Thymus (tissue), 11 donors: Measurements from ENCODE around the gene BTF3. TPM values are rescaled to one million over a fixed set of nuclear protein-coding genes. Genes with fewer than 3 reads are reported as not detected.
"Not testable (repeated sequence)": the region's sequence is repeated elsewhere in the genome, so short reads cannot be mapped to it uniquely, and the experiment has no call there.

Experiments
- DNase-seq, 9 donors: peaks; one replicate each; pipeline ENCODE4 v3.0.0-alpha.2; 2013; ENCODE audit warnings: low spot score in 9 of 9, low read depth in 6 of 9, missing footprints in 1 of 9
- H3K27ac ChIP-seq, 2 donors: one replicate each; pipeline ENCODE4 v1.5.1; 2013; ENCODE audit warnings: control low read depth in 1 of 2, low read depth in 1 of 2, low read length in 1 of 2, mild to moderate bottlenecking in 1 of 2, moderate library complexity in 1 of 2
- H3K27me3 ChIP-seq, 2 donors: one replicate each; pipeline ENCODE4 v1.5.1; 2013; ENCODE audit warnings: low read length in 1 of 2; ENCODE audit not compliant: control insufficient read depth in 2 of 2, insufficient read depth in 1 of 2
- H3K36me3 ChIP-seq, 2 donors: one replicate each; pipeline ENCODE4 v1.5.1; 2013; ENCODE audit warnings: low read length in 1 of 2, mild to moderate bottlenecking in 1 of 2, moderate library complexity in 1 of 2; ENCODE audit not compliant: control insufficient read depth in 2 of 2, insufficient read depth in 2 of 2
- H3K4me1 ChIP-seq, 2 donors: one replicate each; pipeline ENCODE4 v1.5.1; 2013; ENCODE audit warnings: low read length in 2 of 2; ENCODE audit not compliant: control insufficient read depth in 2 of 2, insufficient read depth in 2 of 2
- H3K4me3 ChIP-seq, 2 donors: one replicate each; pipeline ENCODE4 v1.5.1; 2013; ENCODE audit warnings: low read length in 2 of 2, control low read depth in 1 of 2, mild to moderate bottlenecking in 1 of 2
- H3K9me3 ChIP-seq, 2 donors: one replicate each; pipeline ENCODE4 v1.5.1; 2013; ENCODE audit warnings: low read length in 1 of 2, mild to moderate bottlenecking in 1 of 2; ENCODE audit not compliant: control insufficient read depth in 2 of 2, insufficient read depth in 1 of 2
- WGBS: extraction: QIAGEN DNeasy Blood & Tissue Kit; methylation state at CpG from one replicate; pipeline ENCODE4 v1.1.7; 2013; 5-methylcytosine and 5-hydroxymethylcytosine counted together
- polyA plus RNA-seq: library from polyadenylated mRNA; stranded (reverse); fragments of 200-250 nt; gene quantifications from one replicate; pipeline ENCODE4 v1.2.3, GENCODE V29; 2013
- total RNA-seq: library from RNA; stranded (reverse); fragments of 120-200 nt; gene quantifications from one replicate; pipeline ENCODE4 v1.2.4, GENCODE V29; 2013
- donor health status: healthy.

BTF3 gene
- total and polyA plus RNA-seq, 2 donors: 448 to 1,030 TPM

- H3K36me3 ChIP-seq: peaks cover 17 to 51% of the 10 kb centered on the region in 2 donors
Observed at GRCh38 chr5:73501406-73501805, 3.2 kb downstream of the BTF3 start.

GRCh38 chr5:73506459-73506955, 8.3 kb downstream of the BTF3 start:
- Histone ChIP-seq H3K4me3 (no peak overlapping the region), H3K36me3 (peaks cover 15 to 47% of the 10 kb centered on the region in 2 donors), H3K27ac (no peak overlapping the region), H3K27me3 (no peaks in the 10 kb centered on the region), H3K4me1 (no peaks in the 10 kb centered on the region), H3K9me3 (no peaks in the 10 kb centered on the region)
- DNase-seq: no peak
- WGBS: 98% methylated on average over 5 of the region's 5 CpGs

More at GRCh38 chr5:73501406-73501805, 3.2 kb downstream of the BTF3 start:
- H3K27ac ChIP-seq: no peak overlapping the region
- 97% methylated on average over 2 of the region's 2 CpGs for WGBS
- DNase-seq: no peak
- H3K9me3 ChIP-seq: no peaks in the 10 kb centered on the region
- peaks cover 5 to 12% of the 10 kb centered on the region in 2 donors for H3K4me1 ChIP-seq
- no peaks in the 10 kb centered on the region for H3K27me3 ChIP-seq
- no peak overlapping the region for H3K4me3 ChIP-seq

GRCh38 chr5:73507062-73507461, 8.8 kb downstream of the BTF3 start:
- Histone ChIP-seq H3K27me3 (no peaks in the 10 kb centered on the region), H3K36me3 (peaks cover 13 to 44% of the 10 kb centered on the region in 2 donors), H3K4me3 (no peak overlapping the region), H3K9me3 (no peaks in the 10 kb centered on the region), H3K27ac (no peak overlapping the region), H3K4me1 (no peaks in the 10 kb centered on the region)
- no peak for DNase-seq
- 90% methylated on average over 2 of the region's 2 CpGs for WGBS

- H3K4me1 ChIP-seq, H3K27me3 ChIP-seq, DNase-seq, H3K4me3 ChIP-seq, H3K27ac ChIP-seq, H3K9me3 ChIP-seq: not testable (repeated sequence)
- 98% methylated on average over 26 of the region's 26 CpGs for WGBS
- H3K36me3 ChIP-seq: peaks cover 10 to 29% of the 10 kb centered on the region in 2 donors
Observed at GRCh38 chr5:73508521-73508920, 10.3 kb downstream of the BTF3 start.

GRCh38 chr5:73513996-73514395, 15.8 kb downstream of the BTF3 start:
- no peaks in the 10 kb centered on the region for H3K36me3 ChIP-seq
- H3K27ac ChIP-seq: no peak overlapping the region
- no peaks in the 10 kb centered on the region for H3K9me3 ChIP-seq
- H3K4me3 ChIP-seq: no peak overlapping the region
- DNase-seq: no peak
- WGBS: 98% methylated on average over 3 of the region's 3 CpGs
- no peaks in the 10 kb centered on the region for H3K27me3 ChIP-seq
- H3K4me1 ChIP-seq: no peaks in the 10 kb centered on the region

- no peak overlapping the region for H3K4me3 ChIP-seq
- H3K4me1 ChIP-seq: peaks cover 0 to 4% of the 10 kb centered on the region in 2 donors
- H3K36me3 ChIP-seq: no peaks in the 10 kb centered on the region
- no peaks in the 10 kb centered on the region for H3K27me3 ChIP-seq
- WGBS: 91% methylated on average over 2 of the region's 2 CpGs
- no peak for DNase-seq
- no peak overlapping the region for H3K27ac ChIP-seq
- H3K9me3 ChIP-seq: no peaks in the 10 kb centered on the region
Observed at GRCh38 chr5:73514418-73514817, 16.2 kb downstream of the BTF3 start.

- no peak for DNase-seq
- peaks cover 0 to 5% of the 10 kb centered on the region in 2 donors for H3K4me1 ChIP-seq
- H3K36me3 ChIP-seq: no peaks in the 10 kb centered on the region
- no peaks in the 10 kb centered on the region for H3K9me3 ChIP-seq
- H3K4me3 ChIP-seq: no peak overlapping the region
- no peaks in the 10 kb centered on the region for H3K27me3 ChIP-seq
- 75% methylated on average over 4 of the region's 4 CpGs for WGBS
- H3K27ac ChIP-seq: no peak overlapping the region
Observed at GRCh38 chr5:73515232-73515631, 17.0 kb downstream of the BTF3 start.

- H3K4me1 ChIP-seq: peaks cover 0 to 5% of the 10 kb centered on the region in 2 donors
- H3K27me3 ChIP-seq: no peaks in the 10 kb centered on the region
Observed at GRCh38 chr5:73519531-73520283, 21.5 kb downstream of the BTF3 start.

GRCh38 chr5:73522989-73523388, 24.7 kb downstream of the BTF3 start:
- WGBS: 89% methylated on average over 7 of the region's 7 CpGs
- H3K4me3 ChIP-seq: no peak overlapping the region
- DNase-seq: no peak
- no peaks in the 10 kb centered on the region for H3K9me3 ChIP-seq
- H3K27me3 ChIP-seq: peaks cover 0 to 4% of the 10 kb centered on the region in 2 donors
- peaks cover 0 to 5% of the 10 kb centered on the region in 2 donors for H3K4me1 ChIP-seq
- H3K27ac ChIP-seq: no peak overlapping the region
- H3K36me3 ChIP-seq: no peaks in the 10 kb centered on the region

More at GRCh38 chr5:73519531-73520283, 21.5 kb downstream of the BTF3 start:
- Histone ChIP-seq H3K36me3 (no peaks in the 10 kb centered on the region), H3K27ac (no peak overlapping the region), H3K9me3 (no peaks in the 10 kb centered on the region), H3K4me3 (no peak overlapping the region)
- peak; percentile 65 to 93 (median 81) for DNase-seq
- WGBS: 27% methylated on average over 16 of the region's 16 CpGs
